IMR-90 (cell line): Measurements from ENCODE around the gene FAM236C. TPM values are rescaled to one million over a fixed set of nuclear protein-coding genes. Genes with fewer than 3 reads are reported as not detected.
"Not testable (repeated sequence)": the region's sequence is repeated elsewhere in the genome, so short reads cannot be mapped to it uniquely, and the experiment has no call there.

ENCODE experiments used
- ATAC-seq: fragments of 200-7000 bp; cut with Tn5 transposase; 2 replicates; pipeline ENCODE4 v1.9.1; 2020; ENCODE audit warnings: low read depth, mild to moderate bottlenecking, moderate library complexity
- Bru-seq: library from RNA; stranded (reverse); fragments of 400-500 nt; gene quantifications from one replicate; lab custom pipeline; 2021; lab: Mats Ljungman, UMichigan
- BruChase-seq, 2 experiments: library from RNA; stranded (reverse); fragments of 400-500 nt; gene quantifications; one replicate each; lab custom pipeline; 2021; lab: Mats Ljungman, UMichigan
- BruUV-seq: library from RNA; stranded (reverse); fragments of 400-500 nt; replicated peaks from 2 replicates; lab custom pipeline; 2021; lab: Mats Ljungman, UMichigan
- CTCF ChIA-PET: fragments of 300-600 bp; formaldehyde crosslinking; extraction: SDS; loops from one replicate; lab custom pipeline; 2021; ENCODE audit warnings: antibody characterized with exemption; lab: Yijun Ruan, JAX
- POLR2A ChIA-PET: fragments of 300-600 bp; sonication (Branson Sonifier 250); formaldehyde crosslinking; loops from one replicate; lab custom pipeline; 2022; ENCODE audit warnings: antibody characterized with exemption; ENCODE audit not compliant: unreplicated experiment; lab: Charles Lee
- DNase-seq: peaks from one replicate; pipeline ENCODE4 v3.0.0; 2013
- H2AFZ ChIP-seq: replicated peaks from 2 replicates; pipeline ENCODE3; 2013; ENCODE audit warnings: low read length, mild to moderate bottlenecking; ENCODE audit not compliant: poor library complexity
- H2AK5ac ChIP-seq: 2 replicates; pipeline ENCODE4 v1.6.1; 2013; ENCODE audit warnings: low read depth, low read length, inconsistent platforms
- H2AK9ac ChIP-seq: replicated peaks from 2 replicates; pipeline ENCODE3; 2013; ENCODE audit warnings: mild to moderate bottlenecking, low read depth, low read length, moderate library complexity; ENCODE audit not compliant: poor library complexity
- H2BK120ac ChIP-seq: 2 replicates; pipeline ENCODE4 v1.6.1; 2013; ENCODE audit warnings: low read depth, low read length, inconsistent platforms
- H2BK15ac ChIP-seq: 3 replicates; pipeline ENCODE4 v1.6.1; 2013; ENCODE audit warnings: low read depth, low read length, inconsistent platforms
- H2BK20ac ChIP-seq: 2 replicates; pipeline ENCODE4 v1.6.1; 2013; ENCODE audit warnings: low read depth, mild to moderate bottlenecking, inconsistent platforms, low read length, moderate library complexity
- H2BK5ac ChIP-seq: 2 replicates; pipeline ENCODE4 v1.6.1; 2013; ENCODE audit warnings: mild to moderate bottlenecking, low read depth, low read length, inconsistent platforms; ENCODE audit not compliant: poor library complexity, severe bottlenecking
- H3K14ac ChIP-seq: replicated peaks from 2 replicates; pipeline ENCODE4 v1.6.1; 2013; ENCODE audit warnings: low read depth, low read length, inconsistent platforms
- H3K18ac ChIP-seq: 2 replicates; pipeline ENCODE4 v1.6.1; 2013; ENCODE audit warnings: low read depth, low read length, control low read depth
- H3K23ac ChIP-seq: 2 replicates; pipeline ENCODE4 v1.6.1; 2013; ENCODE audit warnings: low read depth, low read length, inconsistent platforms
- H3K27ac ChIP-seq: 2 replicates; pipeline ENCODE4 v1.5.1; 2013; ENCODE audit warnings: mild to moderate bottlenecking, control low read depth, low read length; ENCODE audit not compliant: insufficient read depth
- H3K27me3 ChIP-seq: 2 replicates; pipeline ENCODE4 v1.6.1; 2013; ENCODE audit warnings: low read length; ENCODE audit not compliant: control insufficient read depth, insufficient read depth
- H3K36me3 ChIP-seq: 2 replicates; pipeline ENCODE4 v1.6.1; 2013; ENCODE audit warnings: low read length, mixed read lengths; ENCODE audit not compliant: control insufficient read depth, insufficient read depth
- H3K4ac ChIP-seq: 2 replicates; pipeline ENCODE4 v1.6.1; 2013; ENCODE audit warnings: low read depth, low read length, inconsistent platforms
- H3K4me1 ChIP-seq: 2 replicates; pipeline ENCODE4 v1.6.1; 2013; ENCODE audit warnings: low read length, mixed read lengths; ENCODE audit not compliant: control insufficient read depth, insufficient read depth
- H3K4me2 ChIP-seq: 2 replicates; pipeline ENCODE4 v1.6.1; 2013; ENCODE audit warnings: low read depth, mild to moderate bottlenecking, control low read depth, low read length, moderate library complexity
- H3K4me3 ChIP-seq: 2 replicates; pipeline ENCODE4 v1.5.1; 2013; ENCODE audit warnings: low read depth, mild to moderate bottlenecking, control low read depth, low read length, moderate library complexity; ENCODE audit not compliant: insufficient read depth
- H3K56ac ChIP-seq: 2 replicates; pipeline ENCODE4 v1.6.1; 2013; ENCODE audit warnings: low read length, inconsistent platforms; ENCODE audit not compliant: insufficient read depth; ENCODE audit errors: extremely low read depth
- H3K79me1 ChIP-seq, 2 experiments: 2 replicates each; pipeline ENCODE4 v1.6.1; 2013; ENCODE audit warnings: low read length in 2 of 2, inconsistent platforms in 1 of 2, low read depth in 1 of 2
- H3K9ac ChIP-seq: 2 replicates; pipeline ENCODE4 v1.6.1; 2013; ENCODE audit warnings: low read depth, low read length, control low read depth
- H3K9me1 ChIP-seq: 2 replicates; pipeline ENCODE4 v1.6.1; 2013; ENCODE audit warnings: low read length, inconsistent platforms; ENCODE audit not compliant: insufficient read depth
- H3K9me3 ChIP-seq: 2 replicates; pipeline ENCODE4 v1.6.1; 2013; ENCODE audit warnings: low read length; ENCODE audit not compliant: control insufficient read depth, insufficient read depth
- H4K20me1 ChIP-seq: 2 replicates; pipeline ENCODE4 v1.6.1; 2013; ENCODE audit warnings: low read length, inconsistent platforms; ENCODE audit not compliant: insufficient read depth
- H4K5ac ChIP-seq: 2 replicates; pipeline ENCODE4 v1.6.1; 2013; ENCODE audit warnings: mild to moderate bottlenecking, low read depth, low read length, control low read depth
- H4K8ac ChIP-seq, 2 experiments: 2 replicates each; pipeline ENCODE4 v1.6.1; 2013; ENCODE audit warnings: low read depth in 2 of 2, low read length in 2 of 2, control low read depth in 1 of 2, inconsistent platforms in 1 of 2
- H4K91ac ChIP-seq: 2 replicates; pipeline ENCODE4 v1.6.1; 2013; ENCODE audit warnings: low read depth, low read length, inconsistent platforms; ENCODE audit not compliant: insufficient read depth
- WGBS, 2 experiments: methylation state at CpG; one replicate each; pipeline versions ENCODE4 v1.1.5 to v1.1.7; 2013; ENCODE audit warnings: missing lambda C conversion rate in 2 of 2; ENCODE audit not compliant: insufficient read length in 1 of 2; ENCODE audit errors: extremely low coverage in 2 of 2; 5-methylcytosine and 5-hydroxymethylcytosine counted together
- dilution Hi-C: fragments of 300-500 bp; cut with HindIII; formaldehyde crosslinking; loops from one replicate; pipeline ENCODE4 v1.14.3; 2018; ENCODE audit warnings: low sequenced_read_pairs; ENCODE audit not compliant: unreplicated experiment
- in situ Hi-C: fragments of 300-500 bp; cut with MboI; formaldehyde crosslinking; loops from 3 replicates; pipeline ENCODE4 v1.14.3; 2019; ENCODE audit warnings: low sequenced_read_pairs, inconsistent platforms, mixed read lengths
- intact Hi-C: fragments of 100-400 bp; cut with micrococcal nuclease; formaldehyde crosslinking; loops from 2 replicates; pipeline ENCODE4 v1.10.0; 2022
- long read RNA-seq: library from polyadenylated mRNA; unstranded; transcript quantifications from one replicate; pipeline ENCODE4 v2.0.0, GENCODE V29; 2021; ENCODE audit not compliant: unreplicated experiment
- polyA plus RNA-seq, 3 experiments: library from polyadenylated mRNA; depleted of rRNA; stranded (reverse); fragments of >200 nt; gene quantifications; 2 replicates each; pipeline ENCODE4 v1.2.3, GENCODE V29; 2012; ENCODE audit warnings: low replicate concordance in 1 of 3
- total RNA-seq: library from RNA; depleted of rRNA; stranded (reverse); fragments of >200 nt; gene quantifications from 2 replicates; pipeline ENCODE4 v1.2.3, GENCODE V29; 2012; rRNA removed

FAM236C gene
- total RNA-seq (not detected in 2 replicates), polyA plus RNA-seq (2012; rRNA removed) (not detected in 2 replicates), Bru-seq, nascent RNA (not detected), BruChase-seq, experiment 1, labeled RNA remaining after a 6-hour chase (not detected), BruChase-seq, experiment 2, labeled RNA remaining after a 2-hour chase (not detected)
- not detected in 2 replicates for polyA plus RNA-seq (2012; cell fraction: cytosol; rRNA removed)
- not detected in 2 replicates for polyA plus RNA-seq (2012; cell fraction: nucleus; rRNA removed; ENCODE audit: low replicate concordance)
- long read RNA-seq, result 0 reads

GRCh38 chrX:72912315-72912714 is at the start of gene FAM236C:
Gene FAM236C, plus strand, starts transcription at chrX:72912615. Its CDS starts 100 bp downstream, at chrX:72912715.
- H3K9me3 ChIP-seq, H3K4me1 ChIP-seq, H2BK5ac ChIP-seq, H3K23ac ChIP-seq, H3K27me3 ChIP-seq, H2BK120ac ChIP-seq, H3K36me3 ChIP-seq, dilution Hi-C loops, H2AK9ac ChIP-seq, H3K18ac ChIP-seq, H3K4me3 ChIP-seq, H2BK20ac ChIP-seq, H2AFZ ChIP-seq, H3K79me1 ChIP-seq, in situ Hi-C loops, H3K4ac ChIP-seq, H3K4me2 ChIP-seq, H3K9ac ChIP-seq, CTCF ChIA-PET, H4K8ac ChIP-seq, H3K56ac ChIP-seq, POLR2A ChIA-PET, H2AK5ac ChIP-seq, H4K5ac ChIP-seq, H3K27ac ChIP-seq, H2BK15ac ChIP-seq, H3K14ac ChIP-seq, H4K20me1 ChIP-seq, DNase-seq, intact Hi-C loops, BruUV-seq, H3K9me1 ChIP-seq, H4K91ac ChIP-seq, ATAC-seq: not testable (repeated sequence)
- WGBS, 2 experiments, result no CpG with 5 or more reads among the region's 13 CpGs

GRCh38 chrX:72882898-72883297 is 29.5 kb upstream of the FAM236C start:
- H2AK9ac ChIP-seq, POLR2A ChIA-PET, H2BK20ac ChIP-seq, H3K4me3 ChIP-seq, H2BK15ac ChIP-seq, H3K9me3 ChIP-seq, H2AFZ ChIP-seq, H3K79me1 ChIP-seq, H3K36me3 ChIP-seq, ATAC-seq, H3K23ac ChIP-seq, DNase-seq, H2BK5ac ChIP-seq, H3K9me1 ChIP-seq, H2AK5ac ChIP-seq, H3K4ac ChIP-seq, H3K27me3 ChIP-seq, H3K4me1 ChIP-seq, H3K4me2 ChIP-seq, H3K56ac ChIP-seq, H3K18ac ChIP-seq, dilution Hi-C loops, H4K91ac ChIP-seq, in situ Hi-C loops, H3K27ac ChIP-seq, H2BK120ac ChIP-seq, CTCF ChIA-PET, H4K8ac ChIP-seq, intact Hi-C loops, BruUV-seq, H3K14ac ChIP-seq, H3K9ac ChIP-seq, H4K20me1 ChIP-seq, H4K5ac ChIP-seq: not testable (repeated sequence)
- no CpG with 5 or more reads among the region's 2 CpGs for WGBS, 2 experiments
